Activated naive CD8-positive, alpha-beta T cell (primary cell): Measurements from ENCODE around the gene TATDN3.
"Not testable (repeated sequence)": the region's sequence is repeated elsewhere in the genome, so short reads cannot be mapped to it uniquely, and the experiment has no call there.

Source experiments
- H3K27ac Mint-ChIP-seq: one replicate; pipeline ENCODE4 v1.8.0; 2021; ENCODE audit warnings: mixed read lengths
- H3K27me3 Mint-ChIP-seq: one replicate; pipeline ENCODE4 v1.8.0; 2021; ENCODE audit warnings: mixed read lengths
- H3K36me3 Mint-ChIP-seq: one replicate; pipeline ENCODE4 v1.8.0; 2021; ENCODE audit warnings: mixed read lengths
- H3K4me1 Mint-ChIP-seq: one replicate; pipeline ENCODE4 v1.8.0; 2021; ENCODE audit warnings: low read depth, mixed read lengths
- H3K4me3 Mint-ChIP-seq: one replicate; pipeline ENCODE4 v1.8.0; 2021; ENCODE audit warnings: mild to moderate bottlenecking, mixed read lengths
- H3K9me3 Mint-ChIP-seq: one replicate; pipeline ENCODE4 v1.8.0; 2021; ENCODE audit warnings: low read depth, mixed read lengths

Gene TATDN3

GRCh38 chr1:212833211-212834207 lies 41.8 kb downstream of the TATDN3 start:
- H3K36me3 Mint-ChIP-seq, H3K4me1 Mint-ChIP-seq, H3K27ac Mint-ChIP-seq, H3K9me3 Mint-ChIP-seq, H3K27me3 Mint-ChIP-seq, H3K4me3 Mint-ChIP-seq: not testable (repeated sequence)

- H3K27ac Mint-ChIP-seq: no peak overlapping the region
- no peaks in the 10 kb centered on the region for H3K36me3 Mint-ChIP-seq
- H3K27me3 Mint-ChIP-seq: no peaks in the 10 kb centered on the region
- H3K4me3 Mint-ChIP-seq: no peak overlapping the region
- no peaks in the 10 kb centered on the region for H3K9me3 Mint-ChIP-seq
- H3K4me1 Mint-ChIP-seq: no peaks in the 10 kb centered on the region
Measured at GRCh38 chr1:212838145-212838544, 46.5 kb downstream of the TATDN3 start.

- H3K4me1 Mint-ChIP-seq, H3K9me3 Mint-ChIP-seq, H3K36me3 Mint-ChIP-seq, H3K4me3 Mint-ChIP-seq, H3K27me3 Mint-ChIP-seq, H3K27ac Mint-ChIP-seq: not testable (repeated sequence)
Measured at GRCh38 chr1:212844521-212844920, 52.8 kb downstream of the TATDN3 start.

- H3K27ac Mint-ChIP-seq: no peak within 1 kb of the TSS
- no peak within 1 kb of the TSS for H3K4me3 Mint-ChIP-seq
- peaks cover 6% of the 10 kb centered on the region for H3K36me3 Mint-ChIP-seq
- H3K9me3 Mint-ChIP-seq: no peaks in the 10 kb centered on the region
- no peaks in the 10 kb centered on the region for H3K27me3 Mint-ChIP-seq
- H3K4me1 Mint-ChIP-seq: no peaks in the 10 kb centered on the region
Measured at GRCh38 chr1:212847549-212847948, 55.9 kb downstream of the TATDN3 start, which contains the start of gene SPATA45. TSS of gene SPATA45 (minus strand) at chr1:212847649. CDS start at chr1:212836149, 11,500 bp downstream.

GRCh38 chr1:212852105-212852688 lies 60.5 kb downstream of the TATDN3 start:
- H3K27ac Mint-ChIP-seq: no peak overlapping the region
- no peaks in the 10 kb centered on the region for H3K27me3 Mint-ChIP-seq

GRCh38 chr1:212853658-212854057 lies 62.0 kb downstream of the TATDN3 start:
- peaks cover 11% of the 10 kb centered on the region for H3K36me3 Mint-ChIP-seq
- no peak overlapping the region for H3K4me3 Mint-ChIP-seq
- no peaks in the 10 kb centered on the region for H3K9me3 Mint-ChIP-seq
- H3K27ac Mint-ChIP-seq: no peak overlapping the region
- peaks cover 9% of the 10 kb centered on the region for H3K4me1 Mint-ChIP-seq
- H3K27me3 Mint-ChIP-seq: no peaks in the 10 kb centered on the region

More at GRCh38 chr1:212852105-212852688, 60.5 kb downstream of the TATDN3 start:
- Mint-ChIP-seq H3K4me3 (no peak overlapping the region), H3K4me1 (peaks cover 2% of the 10 kb centered on the region), H3K36me3 (peaks cover 11% of the 10 kb centered on the region), H3K9me3 (no peaks in the 10 kb centered on the region)

GRCh38 chr1:212856755-212857154 lies 65.1 kb downstream of the TATDN3 start:
- H3K4me1 Mint-ChIP-seq: peaks cover 15% of the 10 kb centered on the region
- peaks cover 13% of the 10 kb centered on the region for H3K36me3 Mint-ChIP-seq
- H3K27ac Mint-ChIP-seq: no peak overlapping the region
- peak overlapping the region; percentile 62 for H3K4me3 Mint-ChIP-seq
- no peaks in the 10 kb centered on the region for H3K9me3 Mint-ChIP-seq
- H3K27me3 Mint-ChIP-seq: no peaks in the 10 kb centered on the region

GRCh38 chr1:212857992-212858460 lies 66.3 kb downstream of the TATDN3 start, which contains the start of gene FLVCR1:
TSS of gene FLVCR1 (plus strand) at chr1:212858275. CDS start at chr1:212858453, 178 bp downstream.
- H3K27ac Mint-ChIP-seq: peak within 1 kb of the TSS; percentile 84

GRCh38 chr1:212858461-212859265 lies 67.0 kb downstream of the TATDN3 start:
- Mint-ChIP-seq H3K9me3 (no peaks in the 10 kb centered on the region), H3K27ac (peak overlapping the region; percentile 76), H3K4me1 (peaks cover 21% of the 10 kb centered on the region), H3K27me3 (no peaks in the 10 kb centered on the region), H3K4me3 (no peak overlapping the region), H3K36me3 (peaks cover 7% of the 10 kb centered on the region)

More at GRCh38 chr1:212857992-212858460, 66.3 kb downstream of the TATDN3 start, which contains the start of gene FLVCR1:
- H3K27me3 Mint-ChIP-seq: no peaks in the 10 kb centered on the region
- peaks cover 18% of the 10 kb centered on the region for H3K4me1 Mint-ChIP-seq
- peaks cover 9% of the 10 kb centered on the region for H3K36me3 Mint-ChIP-seq
- no peaks in the 10 kb centered on the region for H3K9me3 Mint-ChIP-seq
- H3K4me3 Mint-ChIP-seq: peak within 1 kb of the TSS; percentile 62

GRCh38 chr1:212860713-212861581 lies 69.3 kb downstream of the TATDN3 start:
- peaks cover 27% of the 10 kb centered on the region for H3K4me1 Mint-ChIP-seq
- peaks cover 8% of the 10 kb centered on the region for H3K36me3 Mint-ChIP-seq
- no peak overlapping the region for H3K27ac Mint-ChIP-seq
- H3K27me3 Mint-ChIP-seq: no peaks in the 10 kb centered on the region
- no peak overlapping the region for H3K4me3 Mint-ChIP-seq
- H3K9me3 Mint-ChIP-seq: no peaks in the 10 kb centered on the region

- no peaks in the 10 kb centered on the region for H3K9me3 Mint-ChIP-seq
- no peaks in the 10 kb centered on the region for H3K27me3 Mint-ChIP-seq
- H3K4me1 Mint-ChIP-seq: peaks cover 25% of the 10 kb centered on the region
- H3K36me3 Mint-ChIP-seq: peaks cover 11% of the 10 kb centered on the region
- H3K27ac Mint-ChIP-seq: no peak overlapping the region
- H3K4me3 Mint-ChIP-seq: no peak overlapping the region
Measured at GRCh38 chr1:212862111-212862690, 70.5 kb downstream of the TATDN3 start.

GRCh38 chr1:212863345-212863744 lies 71.7 kb downstream of the TATDN3 start:
- H3K27me3 Mint-ChIP-seq, H3K9me3 Mint-ChIP-seq, H3K4me3 Mint-ChIP-seq, H3K27ac Mint-ChIP-seq: not testable (repeated sequence)
- peaks cover 19% of the 10 kb centered on the region for H3K4me1 Mint-ChIP-seq
- H3K36me3 Mint-ChIP-seq: peaks cover 11% of the 10 kb centered on the region

GRCh38 chr1:212864201-212864600 lies 72.5 kb downstream of the TATDN3 start:
- Mint-ChIP-seq H3K9me3 (no peaks in the 10 kb centered on the region), H3K27ac (no peak overlapping the region), H3K4me1 (peaks cover 13% of the 10 kb centered on the region), H3K27me3 (no peaks in the 10 kb centered on the region), H3K36me3 (peaks cover 9% of the 10 kb centered on the region), H3K4me3 (no peak overlapping the region)
